Measurements from ENCODE around the gene WWOX.

GRCh38 chr16:78982096-78982744 lies 882.8 kb downstream of the WWOX start:
- no peak for TF ChIP-seq MAX (IDR thresholded peaks at IDR 0.05)
- no peak for TF ChIP-seq CTCF (IDR thresholded peaks at IDR 0.05)
- no peak for TF ChIP-seq POLR2A (IDR thresholded peaks at IDR 0.05; ENCODE audit: low read length)
- TF ChIP-seq MAZ (IDR thresholded peaks at IDR 0.05; ENCODE audit: borderline replicate concordance, low read depth, low read length): no peak
- no peak for TF ChIP-seq RAD21 (conservative IDR thresholded peaks at IDR 0.05 in 1 of 2, IDR thresholded peaks at IDR 0.05 in 1 of 2)
- TF ChIP-seq SMC3 (IDR thresholded peaks at IDR 0.05): no peak
- TF ChIP-seq ESRRA (IDR thresholded peaks at IDR 0.05; ENCODE audit: borderline replicate concordance, low read length): no peak
- no peak for TF ChIP-seq SREBF2 (IDR thresholded peaks at IDR 0.05)
- TF ChIP-seq JUN (IDR thresholded peaks at IDR 0.05): no peak
- no peak for TF ChIP-seq EP300 (IDR thresholded peaks at IDR 0.05)
- TF ChIP-seq PHF8 (IDR thresholded peaks at IDR 0.05; ENCODE audit: borderline replicate concordance, low read depth): no peak
- TF ChIP-seq KDM1A (IDR thresholded peaks at IDR 0.05; ENCODE audit: low read depth): no peak
- TF ChIP-seq CHD4 (IDR thresholded peaks at IDR 0.05; ENCODE audit: borderline replicate concordance): no peak
- no peak for TF ChIP-seq GATA3 (IDR thresholded peaks at IDR 0.05; ENCODE audit: borderline replicate concordance)
